ENCODE data around the gene PLCH2.

PLCH2 gene

GRCh38 chr1:2534315-2534686 is 58.2 kb downstream of the PLCH2 start:
- TF ChIP-seq, protein P1, sequence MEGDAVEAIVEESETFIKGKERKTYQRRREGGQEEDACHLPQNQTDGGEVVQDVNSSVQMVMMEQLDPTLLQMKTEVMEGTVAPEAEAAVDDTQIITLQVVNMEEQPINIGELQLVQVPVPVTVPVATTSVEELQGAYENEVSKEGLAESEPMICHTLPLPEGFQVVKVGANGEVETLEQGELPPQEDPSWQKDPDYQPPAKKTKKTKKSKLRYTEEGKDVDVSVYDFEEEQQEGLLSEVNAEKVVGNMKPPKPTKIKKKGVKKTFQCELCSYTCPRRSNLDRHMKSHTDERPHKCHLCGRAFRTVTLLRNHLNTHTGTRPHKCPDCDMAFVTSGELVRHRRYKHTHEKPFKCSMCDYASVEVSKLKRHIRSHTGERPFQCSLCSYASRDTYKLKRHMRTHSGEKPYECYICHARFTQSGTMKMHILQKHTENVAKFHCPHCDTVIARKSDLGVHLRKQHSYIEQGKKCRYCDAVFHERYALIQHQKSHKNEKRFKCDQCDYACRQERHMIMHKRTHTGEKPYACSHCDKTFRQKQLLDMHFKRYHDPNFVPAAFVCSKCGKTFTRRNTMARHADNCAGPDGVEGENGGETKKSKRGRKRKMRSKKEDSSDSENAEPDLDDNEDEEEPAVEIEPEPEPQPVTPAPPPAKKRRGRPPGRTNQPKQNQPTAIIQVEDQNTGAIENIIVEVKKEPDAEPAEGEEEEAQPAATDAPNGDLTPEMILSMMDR (conservative IDR thresholded peaks at IDR 0.05; ENCODE audit: low read length): no peak
- TF ChIP-seq EZH2phosphoT487 (IDR thresholded peaks at IDR 0.05; ENCODE audit: borderline replicate concordance): no peak
- Histone ChIP-seq H3K9ac (ENCODE audit: low read depth, low read length, poor library complexity, severe bottlenecking) (no peak overlapping the region), H3K79me2 (ENCODE audit: insufficient read depth, low read length) (no peaks in the 10 kb centered on the region), H3K9me3 (ENCODE audit: insufficient read depth, low read depth, low read length) (no peaks in the 10 kb centered on the region), H3K4me1 (ENCODE audit: insufficient read depth, low read length, poor library complexity, severe bottlenecking) (no peaks in the 10 kb centered on the region), H3K27me3 (ENCODE audit: insufficient read depth, low read length, poor library complexity, severe bottlenecking) (no peaks in the 10 kb centered on the region), H4K20me1 (ENCODE audit: insufficient read depth, low read length, poor library complexity, severe bottlenecking) (no peaks in the 10 kb centered on the region), H3K4me3 (ENCODE audit: low read length, poor library complexity, severe bottlenecking) (no peak overlapping the region), H2AFZ (ENCODE audit: low read length) (no peak overlapping the region), H3K9me2 (replicated peaks; ENCODE audit: low read depth, low read length) (no peaks in the 10 kb centered on the region), H3K36me3 (ENCODE audit: insufficient read depth, low read length) (no peaks in the 10 kb centered on the region), H3K4me2 (ENCODE audit: low read depth, low read length, poor library complexity, severe bottlenecking) (no peak overlapping the region), H3F3A (ENCODE audit: low read depth) (no peaks in the 10 kb centered on the region)

- Histone ChIP-seq H2AFZ (ENCODE audit: low read length) (no peak overlapping the region), H4K20me1 (ENCODE audit: insufficient read depth, low read length, poor library complexity, severe bottlenecking) (no peaks in the 10 kb centered on the region), H3K4me1 (ENCODE audit: insufficient read depth, low read length, poor library complexity, severe bottlenecking) (no peaks in the 10 kb centered on the region), H3K9ac (ENCODE audit: low read depth, low read length, poor library complexity, severe bottlenecking) (no peak overlapping the region), H3K4me3 (ENCODE audit: low read length, poor library complexity, severe bottlenecking) (no peak overlapping the region), H3K9me2 (replicated peaks; ENCODE audit: low read depth, low read length) (no peaks in the 10 kb centered on the region), H3K27me3 (ENCODE audit: insufficient read depth, low read length, poor library complexity, severe bottlenecking) (no peaks in the 10 kb centered on the region), H3K4me2 (ENCODE audit: low read depth, low read length, poor library complexity, severe bottlenecking) (no peak overlapping the region), H3K36me3 (ENCODE audit: insufficient read depth, low read length) (no peaks in the 10 kb centered on the region), H3K79me2 (ENCODE audit: insufficient read depth, low read length) (no peaks in the 10 kb centered on the region), H3K9me3 (ENCODE audit: insufficient read depth, low read depth, low read length) (no peaks in the 10 kb centered on the region), H3F3A (ENCODE audit: low read depth) (no peaks in the 10 kb centered on the region)
- TF ChIP-seq, protein P1 (conservative IDR thresholded peaks at IDR 0.05; ENCODE audit: low read length): no peak
- no peak for TF ChIP-seq EZH2phosphoT487 (IDR thresholded peaks at IDR 0.05; ENCODE audit: borderline replicate concordance)
These were observed 58.8 kb downstream of the PLCH2 start for GRCh38 chr1:2534687-2535441.

DNA sequence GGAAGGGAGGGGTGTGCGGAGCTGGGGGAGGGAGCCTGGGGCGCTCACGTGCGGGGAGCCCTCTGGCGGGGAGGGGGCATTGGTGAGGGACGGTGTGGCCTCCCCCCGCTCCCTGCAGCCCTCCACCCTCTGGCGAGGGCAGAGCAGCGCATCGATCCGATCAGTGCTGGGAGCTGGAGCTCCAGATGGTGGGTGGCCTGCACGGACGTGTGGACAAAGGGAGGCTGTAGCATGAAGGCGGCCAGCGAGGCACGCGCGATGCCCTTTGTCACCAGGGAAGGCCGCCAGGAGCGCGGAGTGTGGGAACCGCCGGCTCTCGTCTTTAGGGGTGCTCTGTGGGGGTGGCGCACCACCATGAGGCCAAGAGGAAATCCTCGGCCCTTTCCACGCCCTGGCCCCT is 59.4 kb downstream of the PLCH2 start:
- TF ChIP-seq EZH2phosphoT487 (IDR thresholded peaks at IDR 0.05; ENCODE audit: borderline replicate concordance): no peak
- TF ChIP-seq, protein P1 (conservative IDR thresholded peaks at IDR 0.05; ENCODE audit: low read length): no peak
- H3K36me3 ChIP-seq (ENCODE audit: insufficient read depth, low read length): no peaks in the 10 kb centered on the region
- H3K9ac ChIP-seq (ENCODE audit: low read depth, low read length, poor library complexity, severe bottlenecking): no peak overlapping the region
- H2AFZ ChIP-seq (ENCODE audit: low read length): no peak overlapping the region
- H3K4me1 ChIP-seq (ENCODE audit: insufficient read depth, low read length, poor library complexity, severe bottlenecking): no peaks in the 10 kb centered on the region
- H3F3A ChIP-seq (ENCODE audit: low read depth): no peaks in the 10 kb centered on the region
- no peaks in the 10 kb centered on the region for H4K20me1 ChIP-seq (ENCODE audit: insufficient read depth, low read length, poor library complexity, severe bottlenecking)
- H3K9me3 ChIP-seq (ENCODE audit: insufficient read depth, low read depth, low read length): no peaks in the 10 kb centered on the region
- no peaks in the 10 kb centered on the region for H3K27me3 ChIP-seq (ENCODE audit: insufficient read depth, low read length, poor library complexity, severe bottlenecking)
- no peak overlapping the region for H3K4me3 ChIP-seq (ENCODE audit: low read length, poor library complexity, severe bottlenecking)
- H3K79me2 ChIP-seq (ENCODE audit: insufficient read depth, low read length): no peaks in the 10 kb centered on the region
- no peaks in the 10 kb centered on the region for H3K9me2 ChIP-seq (replicated peaks; ENCODE audit: low read depth, low read length)
- H3K4me2 ChIP-seq (ENCODE audit: low read depth, low read length, poor library complexity, severe bottlenecking): no peak overlapping the region
